HepG2 (cell line): ENCODE data around the gene HEXD. TPM values are rescaled to one million over a fixed set of nuclear protein-coding genes. Genes with fewer than 3 reads are reported as not detected.
A peak's percentile ranks its signal among the peaks of the same experiment; 100 is the strongest.

Experiments
- BCL3 ChIP-seq: sonication (generic); formaldehyde crosslinking; IDR thresholded peaks from 2 replicates; pipeline ENCODE4 v1.5.1; 2020; ENCODE audit warnings: mild to moderate bottlenecking, missing genetic modification reagents, moderate library complexity
- CBX2 ChIP-seq, 2 experiments: fragments of 200-600 bp in 1 of 2; sonication (generic); formaldehyde crosslinking in 1 of 2; IDR thresholded peaks; 2 replicates each; pipeline versions ENCODE4 v1.7.0 to v1.8.1; 2018 to 2022; ENCODE audit warnings: low read depth in 2 of 2, low read length in 1 of 2, mild to moderate bottlenecking in 1 of 2, missing genetic modification reagents in 1 of 2
- FOXO1 ChIP-seq: sonication (generic); formaldehyde crosslinking; IDR thresholded peaks from 2 replicates; pipeline ENCODE4 v1.4.0; 2020; ENCODE audit warnings: missing genetic modification reagents
- GMEB2 ChIP-seq: IDR thresholded peaks from 2 replicates; pipeline ENCODE4 v1.6.1; 2016; ENCODE audit warnings: missing biosample characterization, missing genetic modification reagents, low read depth
- HNRNPK ChIP-seq: fragments of 200-400 bp; formaldehyde crosslinking; IDR thresholded peaks from 2 replicates; pipeline ENCODE4 v1.6.1; 2018; ENCODE audit warnings: low read length, low read depth, moderate library complexity, mild to moderate bottlenecking; ENCODE audit not compliant: poor library complexity, severe bottlenecking
- HNRNPUL1 ChIP-seq: fragments of 200-400 bp; formaldehyde crosslinking; IDR thresholded peaks from 2 replicates; pipeline ENCODE4 v1.6.1; 2017; ENCODE audit warnings: low read depth, mild to moderate bottlenecking, low read length, moderate library complexity
- IRF2 ChIP-seq: IDR thresholded peaks from 2 replicates; pipeline ENCODE4 v1.6.1; 2018; ENCODE audit warnings: missing genetic modification reagents, missing compliant biosample characterization
- ISX ChIP-seq: sonication (generic); formaldehyde crosslinking; conservative IDR thresholded peaks from 2 replicates; pipeline ENCODE4 v1.5.0; 2020; ENCODE audit warnings: missing genetic modification reagents
- MXD4 ChIP-seq: IDR thresholded peaks from 2 replicates; pipeline ENCODE4 v1.6.1; 2016; ENCODE audit warnings: mild to moderate bottlenecking, missing biosample characterization, missing genetic modification reagents
- NCOA1 ChIP-seq: sonication (generic); formaldehyde crosslinking; IDR thresholded peaks from 2 replicates; pipeline ENCODE4 v1.9.0; 2021; ENCODE audit warnings: missing genetic modification reagents
- PAX8 ChIP-seq: sonication (generic); formaldehyde crosslinking; IDR thresholded peaks from 2 replicates; pipeline ENCODE4 v1.8.0; 2022; ENCODE audit warnings: mild to moderate bottlenecking, missing genetic modification reagents, borderline replicate concordance
- SRF ChIP-seq: IDR thresholded peaks from 2 replicates; pipeline ENCODE4 v1.6.1; 2011; ENCODE audit warnings: mild to moderate bottlenecking, low read depth, low read length, moderate library complexity
- TP53 ChIP-seq: sonication (generic); formaldehyde crosslinking; conservative IDR thresholded peaks from 2 replicates; pipeline ENCODE4 v1.4.0; 2020; ENCODE audit warnings: missing genetic modification reagents
- U2AF2 ChIP-seq: fragments of 200-400 bp; formaldehyde crosslinking; IDR thresholded peaks from 2 replicates; pipeline ENCODE4 v1.6.1; 2017; ENCODE audit warnings: low read depth, mild to moderate bottlenecking, low read length
- YY1 ChIP-seq: IDR thresholded peaks from 2 replicates; pipeline ENCODE4 v1.6.1; 2011; ENCODE audit warnings: low read length, low read depth, moderate library complexity, mild to moderate bottlenecking; ENCODE audit not compliant: insufficient read depth, insufficient replicate concordance
- ZBTB20 ChIP-seq: sonication (generic); formaldehyde crosslinking; IDR thresholded peaks from 2 replicates; pipeline ENCODE4 v1.8.1; 2023; ENCODE audit warnings: missing genetic modification reagents, low read depth, mild to moderate bottlenecking, borderline replicate concordance
- ZNF121 ChIP-seq: sonication (generic); formaldehyde crosslinking; IDR thresholded peaks from 2 replicates; pipeline ENCODE4 v1.5.0; 2020; ENCODE audit warnings: mild to moderate bottlenecking, missing genetic modification reagents
- ZNF234 ChIP-seq: sonication (generic); formaldehyde crosslinking; conservative IDR thresholded peaks from 2 replicates; pipeline ENCODE4 v1.5.1; 2020; ENCODE audit warnings: mild to moderate bottlenecking, missing genetic modification reagents
- ZNF441 ChIP-seq: sonication (generic); formaldehyde crosslinking; IDR thresholded peaks from 2 replicates; pipeline ENCODE4 v1.7.0; 2021; ENCODE audit warnings: missing genetic modification reagents, borderline replicate concordance
- ZNF678 ChIP-seq: sonication (generic); formaldehyde crosslinking; IDR thresholded peaks from 2 replicates; pipeline ENCODE4 v1.4.0; 2020; ENCODE audit warnings: mild to moderate bottlenecking, missing genetic modification reagents
- ZSCAN12 ChIP-seq: sonication (generic); formaldehyde crosslinking; IDR thresholded peaks from 2 replicates; pipeline ENCODE4 v1.9.0; 2021; ENCODE audit warnings: mild to moderate bottlenecking, missing genetic modification reagents
- ZSCAN21 ChIP-seq: sonication (generic); formaldehyde crosslinking; IDR thresholded peaks from 2 replicates; pipeline ENCODE4 v1.8.0; 2022; ENCODE audit warnings: mild to moderate bottlenecking, missing genetic modification reagents, moderate library complexity, borderline replicate concordance
- ZSCAN25 ChIP-seq: sonication (generic); formaldehyde crosslinking; IDR thresholded peaks from 2 replicates; pipeline ENCODE4 v1.8.0; 2022; ENCODE audit warnings: mild to moderate bottlenecking, missing genetic modification reagents
- polyA plus RNA-seq, 8 experiments: library from polyadenylated mRNA; depleted of rRNA in 3 of 8; stranded (reverse) in 7 of 8; unstranded in 1 of 8; fragments of >200 nt; fragmentation: Illumina TruSeq in 4 of 8; extraction: Trizol in 4 of 8; gene quantifications; 2 replicates each; pipeline versions ENCODE4 v1.2.1 to v1.2.3, GENCODE V29; 2011 to 2016; ENCODE audit warnings: low read depth in 4 of 8, missing spikeins in 1 of 8, mixed read lengths in 1 of 8; ENCODE audit not compliant: insufficient read depth in 1 of 8
- total RNA-seq, 5 experiments: library from RNA; depleted of rRNA; stranded (reverse); fragments of >200 nt; fragmentation: Illumina TruSeq; extraction: Trizol; gene quantifications; 2 replicates each; pipeline ENCODE4 v1.2.3, GENCODE V29; 2016; ENCODE audit warnings: low read depth in 1 of 5
- TF ChIP-seq, protein P1 (sequence below): sonication (generic); formaldehyde crosslinking; conservative IDR thresholded peaks from 2 replicates; pipeline ENCODE4 v1.8.0; 2022; ENCODE audit warnings: mild to moderate bottlenecking, moderate library complexity, missing genetic modification reagents

Gene HEXD
- total and polyA plus RNA-seq, 2 of the 13 experiments (the other 11 are each of a cell fraction or from before 2014, with no cell fraction given), result 22.3 to 41.8 TPM

GRCh38 chr17:82418001-82418986 lies at the start of gene HEXD, which contains the start of gene OGFOD3 (continued):
- TF ChIP-seq HNRNPK (peak; percentile 82), ZSCAN25 (CRISPR knock-in tag) (peak; percentile 92), HNRNPUL1 (no peak), ZSCAN21 (CRISPR knock-in tag) (peak; percentile 92; the same call in 1 of the 2 replicates), ZNF234 (CRISPR knock-in tag) (no peak), ZNF121 (CRISPR knock-in tag) (peak; percentile 24; the same call in 1 of the 2 replicates), CBX2 (IDR thresholded peaks at IDR 0.05; ENCODE audit: low read depth, low read length) (no peak), CBX2 (CRISPR knock-in tag; IDR thresholded peaks at IDR 0.05; ENCODE audit: low read depth) (no peak), ZNF441 (CRISPR knock-in tag) (peak; percentile 69; the same call in 1 of the 2 replicates), U2AF2 (no peak), FOXO1 (CRISPR knock-in tag) (peak; percentile 70), IRF2 (CRISPR knock-in tag) (peak; percentile 79), MXD4 (CRISPR knock-in tag) (peak; percentile 89), NCOA1 (peak; percentile 79; the same call in 1 of the 2 replicates), PAX8 (CRISPR knock-in tag) (0 out of 2 replicates have a peak, but pooled peaks have one; percentile 41), SRF (peak; percentile 98), BCL3 (peak; percentile 98), ZSCAN12 (CRISPR knock-in tag) (peak; percentile 68; the same call in 1 of the 2 replicates), ZBTB20 (CRISPR knock-in tag) (no peak; the same call in 1 of the 2 replicates), ISX (no peak), YY1 (peak; percentile 94), GMEB2 (CRISPR knock-in tag) (peak; percentile 43), ZNF678 (CRISPR knock-in tag) (0 out of 2 replicates have a peak, but pooled peaks have one; percentile 47), TP53 (CRISPR knock-in tag) (no peak)
- TF ChIP-seq, protein P1, sequence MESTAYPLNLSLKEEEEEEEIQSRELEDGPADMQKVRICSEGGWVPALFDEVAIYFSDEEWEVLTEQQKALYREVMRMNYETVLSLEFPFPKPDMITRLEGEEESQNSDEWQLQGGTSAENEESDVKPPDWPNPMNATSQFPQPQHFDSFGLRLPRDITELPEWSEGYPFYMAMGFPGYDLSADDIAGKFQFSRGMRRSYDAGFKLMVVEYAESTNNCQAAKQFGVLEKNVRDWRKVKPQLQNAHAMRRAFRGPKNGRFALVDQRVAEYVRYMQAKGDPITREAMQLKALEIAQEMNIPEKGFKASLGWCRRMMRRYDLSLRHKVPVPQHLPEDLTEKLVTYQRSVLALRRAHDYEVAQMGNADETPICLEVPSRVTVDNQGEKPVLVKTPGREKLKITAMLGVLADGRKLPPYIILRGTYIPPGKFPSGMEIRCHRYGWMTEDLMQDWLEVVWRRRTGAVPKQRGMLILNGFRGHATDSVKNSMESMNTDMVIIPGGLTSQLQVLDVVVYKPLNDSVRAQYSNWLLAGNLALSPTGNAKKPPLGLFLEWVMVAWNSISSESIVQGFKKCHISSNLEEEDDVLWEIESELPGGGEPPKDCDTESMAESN, result peak; percentile 98
